A549 treated with AZD2906 at 1 μM for 4 hours (cell line): ENCODE data around the gene EIF2AK3. TPM values are rescaled to one million over a fixed set of nuclear protein-coding genes. Genes with fewer than 3 reads are reported as not detected.

Experiments
- total RNA-seq: library from RNA; stranded (reverse); fragments of 200-300 nt; extraction: Qiagen RNA extraction; gene quantifications from 5 replicates; pipeline ENCODE4 v1.2.3, GENCODE V29; 2022

Gene EIF2AK3
- total RNA-seq = 34.3 to 52.5 TPM (median 43.5 TPM) in 5 replicates

DNA sequence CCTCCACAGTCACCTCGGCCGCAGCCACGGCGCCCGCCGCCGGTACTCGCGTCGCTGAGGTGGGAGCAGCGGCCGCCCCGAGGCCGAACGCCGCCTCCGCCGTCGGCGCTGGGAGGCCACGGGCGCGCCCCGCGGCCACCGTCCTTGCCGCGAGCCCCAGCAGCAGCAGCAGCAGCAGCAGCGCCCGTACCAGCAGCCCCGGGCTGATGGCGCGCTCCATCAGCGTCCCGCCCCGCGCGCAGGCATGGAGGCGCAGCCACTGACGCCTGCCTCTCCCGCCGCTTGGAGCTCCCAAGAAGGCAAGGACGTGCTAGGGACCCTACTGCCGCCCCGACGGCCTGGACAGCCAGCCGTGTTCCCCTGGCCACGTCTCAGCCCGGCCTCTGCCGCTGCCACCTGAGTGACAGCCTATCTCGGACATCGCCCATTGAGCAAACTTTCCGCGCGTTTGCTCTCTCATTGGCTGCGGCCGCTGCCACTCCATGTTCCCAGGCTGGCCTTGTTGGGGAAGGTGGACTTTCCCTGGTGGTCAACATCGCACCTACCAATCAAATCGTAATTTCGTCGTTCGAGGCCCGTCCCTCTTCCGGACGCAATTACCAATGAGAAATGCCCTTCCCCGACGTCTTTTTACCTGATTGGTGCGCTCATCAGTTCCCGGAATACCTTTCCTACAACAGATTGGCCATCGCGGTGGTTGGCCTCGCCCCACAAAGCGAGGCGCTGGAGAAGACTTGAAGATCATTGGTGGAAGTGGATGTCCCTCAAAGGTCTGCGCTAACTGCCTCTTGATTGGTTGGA, at the start of gene EIF2AK3:
EIF2AK3 (minus strand) TSS at position 410 of the 801 bp plus-strand sequence; CDS start at position 220, 190 bp downstream.

Other genes starting within 250 kb of the EIF2AK3 start
- 0.05 to 0.06 TPM (median 0.05 TPM) in 4 of 5 replicates, not detected in the other for gene FOXI3, start 174.8 kb downstream of the EIF2AK3 start, total RNA-seq
- gene RPIA, start 64.2 kb upstream of the EIF2AK3 start, total RNA-seq = 25.0 to 27.5 TPM (median 26.7 TPM) in 5 replicates